Keratinocyte (primary cell): Measurements from ENCODE around the gene CNPY2. TPM values are rescaled to one million over a fixed set of nuclear protein-coding genes. Genes with fewer than 3 reads are reported as not detected.

Experiments
- DNase-seq: peaks from one replicate; pipeline ENCODE4 v3.0.0-alpha.2; 2011; ENCODE audit warnings: low read depth, missing footprints, low spot score
- FAIRE-seq: peaks from 2 replicates; lab custom pipeline; 2011; peaks lifted over from hg19 to GRCh38; lab: Jason Lieb, UNC
- H2AFZ ChIP-seq: 2 replicates; pipeline ENCODE4 v1.6.0; 2012; ENCODE audit warnings: low read length, control low read depth, inconsistent platforms; ENCODE audit not compliant: control insufficient read depth
- H3K27ac ChIP-seq: 2 replicates; pipeline ENCODE4 v1.5.1; 2011; ENCODE audit warnings: low read length; ENCODE audit not compliant: control insufficient read depth, insufficient read depth
- H3K27me3 ChIP-seq: 3 replicates; pipeline ENCODE4 v1.6.0; 2011; ENCODE audit warnings: low read length; ENCODE audit not compliant: control insufficient read depth, insufficient read depth; ENCODE audit errors: extremely low read depth
- H3K36me3 ChIP-seq, 2 experiments: 2 replicates in 1 of 2; 3 replicates in 1 of 2; pipeline ENCODE4 v1.5.1; 2011; ENCODE audit warnings: low read length in 2 of 2, mild to moderate bottlenecking in 1 of 2; ENCODE audit not compliant: control insufficient read depth in 2 of 2, insufficient read depth in 2 of 2; ENCODE audit errors: extremely low read depth in 1 of 2
- H3K4me1 ChIP-seq: 3 replicates; pipeline ENCODE4 v1.5.1; 2011; ENCODE audit warnings: low read length; ENCODE audit not compliant: control insufficient read depth, insufficient read depth; ENCODE audit errors: extremely low read depth
- H3K4me2 ChIP-seq: 3 replicates; pipeline ENCODE4 v1.6.0; 2011; ENCODE audit warnings: low read depth, low read length; ENCODE audit not compliant: control insufficient read depth, insufficient read depth; ENCODE audit errors: extremely low read depth
- H3K4me3 ChIP-seq, 3 experiments: fragments of 200-600 bp in 1 of 3; sonication (generic) in 1 of 3; 2 replicates in 2 of 3; 3 replicates in 1 of 3; pipeline ENCODE4 v1.5.1; 2011 to 2016; ENCODE audit warnings: low read length in 3 of 3, mild to moderate bottlenecking in 3 of 3, control low read depth in 2 of 3, inconsistent platforms in 1 of 3, low read depth in 1 of 3, mixed read lengths in 1 of 3, mixed run types in 1 of 3, moderate library complexity in 1 of 3; ENCODE audit not compliant: control insufficient read depth in 2 of 3, insufficient read depth in 2 of 3; ENCODE audit errors: extremely low read depth in 1 of 3
- H3K79me2 ChIP-seq: 2 replicates; pipeline ENCODE4 v1.6.0; 2012; ENCODE audit warnings: low read length; ENCODE audit not compliant: control insufficient read depth, insufficient read depth
- H3K9ac ChIP-seq: 3 replicates; pipeline ENCODE4 v1.6.0; 2011; ENCODE audit warnings: low read length; ENCODE audit not compliant: control insufficient read depth, insufficient read depth; ENCODE audit errors: extremely low read depth
- H3K9me1 ChIP-seq: 3 replicates; pipeline ENCODE4 v1.6.0; 2011; ENCODE audit warnings: low read length; ENCODE audit not compliant: control insufficient read depth, insufficient read depth; ENCODE audit errors: extremely low read depth
- H3K9me3 ChIP-seq: 2 replicates; pipeline ENCODE4 v1.5.1; 2012; ENCODE audit warnings: low read depth, low read length; ENCODE audit not compliant: control insufficient read depth
- H4K20me1 ChIP-seq: 3 replicates; pipeline ENCODE4 v1.6.0; 2011; ENCODE audit warnings: low read length; ENCODE audit not compliant: control insufficient read depth, insufficient read depth; ENCODE audit errors: extremely low read depth
- EZH2 ChIP-seq: IDR thresholded peaks from one replicate; pipeline ENCODE4 v1.6.1; 2012; ENCODE audit warnings: inconsistent platforms, mild to moderate bottlenecking, low read length, moderate library complexity
- dilution Hi-C: fragments of 300-500 bp; cut with MboI; formaldehyde crosslinking; loops from one replicate; pipeline ENCODE4 v1.7.0; 2020; ENCODE audit warnings: low sequenced_read_pairs; ENCODE audit not compliant: extremely low pct_ligation_motif_present
- polyA plus RNA-seq, 5 experiments: library from polyadenylated mRNA; depleted of rRNA in 3 of 5; stranded (reverse) in 3 of 5; stranded (forward) in 1 of 5; unstranded in 1 of 5; fragments of >200 nt; gene quantifications; 1 replicate in 1 of 5; 2 replicates in 3 of 5; 3 replicates in 1 of 5; pipeline versions ENCODE4 v1.2.1 to v1.2.3, GENCODE V29; 2011 to 2012; ENCODE audit warnings: missing spikeins in 2 of 5, low read depth in 1 of 5, low replicate concordance in 1 of 5
- TF ChIP-seq, protein P1 (sequence below), 3 experiments: IDR thresholded peaks in 1 of 3; conservative IDR thresholded peaks in 1 of 3; optimal IDR thresholded peaks in 1 of 3; 2 replicates in 2 of 3; 3 replicates in 1 of 3; pipeline versions ENCODE3 to v1.5.1; 2011; ENCODE audit warnings: low read length in 3 of 3, mild to moderate bottlenecking in 3 of 3, moderate library complexity in 2 of 3, control low read depth in 1 of 3, inconsistent platforms in 1 of 3; ENCODE audit not compliant: insufficient read depth in 2 of 3; ENCODE audit errors: extremely low read depth in 1 of 3

Gene CNPY2
- polyA plus RNA-seq, 1 donor (not counting 4 experiments of a cell fraction or from before 2014, with no cell fraction given), result 162 TPM

DNA sequence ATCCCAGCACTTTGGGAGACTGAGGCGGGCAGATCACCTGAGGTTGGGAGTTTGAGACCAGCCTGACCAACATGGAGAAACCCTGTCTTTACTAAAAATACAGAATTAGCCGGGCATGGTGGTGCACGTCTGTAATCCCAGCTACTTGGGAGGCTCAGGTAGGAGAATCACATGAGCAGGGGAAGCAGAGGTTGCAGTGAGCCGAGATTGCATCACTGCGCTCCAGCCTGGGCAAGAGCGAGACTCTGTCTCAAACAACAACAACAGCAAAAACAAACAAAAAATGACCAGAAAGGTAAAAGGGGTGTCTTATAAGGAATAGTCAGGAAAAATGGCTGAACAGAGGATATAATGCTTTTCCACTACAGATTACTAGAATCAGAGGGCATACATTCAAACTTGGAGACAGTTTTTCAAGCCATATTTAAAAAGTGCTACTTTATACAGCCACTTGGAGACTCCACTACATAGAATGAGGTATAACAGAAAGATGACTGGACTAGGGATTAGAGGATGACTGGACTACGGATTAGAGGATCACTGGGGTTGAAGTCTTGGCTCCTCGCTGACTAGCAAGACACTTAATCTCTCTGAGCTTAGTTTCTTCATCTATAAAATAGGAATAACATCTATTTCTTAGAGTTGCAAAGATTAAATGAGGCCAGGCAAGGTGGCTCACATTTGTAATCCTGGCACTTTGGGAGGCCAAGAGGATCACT, 10.8 kb downstream of the CNPY2 start:
- Histone ChIP-seq H4K20me1 (no peaks in the 10 kb centered on the region), H2AFZ (no peak overlapping the region), H3K27me3 (no peaks in the 10 kb centered on the region), H3K9ac (no peak overlapping the region), H3K27ac (no peak overlapping the region), H3K36me3 (peaks cover 12 to 16% of the 10 kb centered on the region in 2 experiments), H3K4me2 (no peak overlapping the region), H3K9me3 (no peaks in the 10 kb centered on the region), H3K79me2 (no peaks in the 10 kb centered on the region), H3K4me3 (no peak overlapping the region), H3K9me1 (no peaks in the 10 kb centered on the region), H3K4me1 (peaks cover 11% of the 10 kb centered on the region)
- dilution Hi-C loops, result no loop called here
- no peak for FAIRE-seq
- no peak for DNase-seq
- TF ChIP-seq, protein P1, sequence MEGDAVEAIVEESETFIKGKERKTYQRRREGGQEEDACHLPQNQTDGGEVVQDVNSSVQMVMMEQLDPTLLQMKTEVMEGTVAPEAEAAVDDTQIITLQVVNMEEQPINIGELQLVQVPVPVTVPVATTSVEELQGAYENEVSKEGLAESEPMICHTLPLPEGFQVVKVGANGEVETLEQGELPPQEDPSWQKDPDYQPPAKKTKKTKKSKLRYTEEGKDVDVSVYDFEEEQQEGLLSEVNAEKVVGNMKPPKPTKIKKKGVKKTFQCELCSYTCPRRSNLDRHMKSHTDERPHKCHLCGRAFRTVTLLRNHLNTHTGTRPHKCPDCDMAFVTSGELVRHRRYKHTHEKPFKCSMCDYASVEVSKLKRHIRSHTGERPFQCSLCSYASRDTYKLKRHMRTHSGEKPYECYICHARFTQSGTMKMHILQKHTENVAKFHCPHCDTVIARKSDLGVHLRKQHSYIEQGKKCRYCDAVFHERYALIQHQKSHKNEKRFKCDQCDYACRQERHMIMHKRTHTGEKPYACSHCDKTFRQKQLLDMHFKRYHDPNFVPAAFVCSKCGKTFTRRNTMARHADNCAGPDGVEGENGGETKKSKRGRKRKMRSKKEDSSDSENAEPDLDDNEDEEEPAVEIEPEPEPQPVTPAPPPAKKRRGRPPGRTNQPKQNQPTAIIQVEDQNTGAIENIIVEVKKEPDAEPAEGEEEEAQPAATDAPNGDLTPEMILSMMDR (optimal IDR thresholded peaks at IDR 0.05 in 1 of 3, IDR thresholded peaks at IDR 0.05 in 1 of 3, conservative IDR thresholded peaks at IDR 0.05 in 1 of 3; ENCODE audit: extremely low read depth in 1 of 3, insufficient read depth in 2 of 3, low read length in 3 of 3), result no peak
- no peak for TF ChIP-seq EZH2

DNA sequence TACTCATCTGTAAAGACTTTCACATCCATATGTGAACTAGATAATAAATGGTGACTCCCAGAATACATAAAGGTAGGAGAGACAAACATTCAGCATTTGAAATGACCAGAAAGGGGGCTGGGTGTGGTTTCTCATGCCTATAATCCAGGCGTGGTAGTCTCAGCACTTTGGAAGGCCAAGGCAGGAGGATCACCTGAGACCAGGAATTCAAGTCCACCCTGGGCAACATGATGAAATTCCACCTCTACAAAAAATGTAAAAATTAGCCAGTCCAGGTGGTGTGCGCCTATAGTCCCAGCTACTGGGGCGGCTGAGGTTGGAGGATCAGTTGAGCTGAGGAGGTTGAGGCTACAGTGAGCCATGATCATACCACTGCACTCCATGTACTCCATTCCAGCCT, 11.5 kb downstream of the CNPY2 start:
- Histone ChIP-seq H3K36me3 (peaks cover 8 to 13% of the 10 kb centered on the region in 2 experiments), H3K27me3 (no peaks in the 10 kb centered on the region)
- FAIRE-seq, result no peak

More for the DNA sequence above, 11.5 kb downstream of the CNPY2 start:
- Histone ChIP-seq H3K9me3 (no peaks in the 10 kb centered on the region), H3K79me2 (peaks cover 5% of the 10 kb centered on the region), H3K4me2 (no peak overlapping the region), H2AFZ (no peak overlapping the region), H3K9ac (no peak overlapping the region), H3K4me1 (peaks cover 12% of the 10 kb centered on the region), H3K27ac (no peak overlapping the region), H3K9me1 (no peaks in the 10 kb centered on the region), H3K4me3 (no peak overlapping the region), H4K20me1 (no peaks in the 10 kb centered on the region)
- no peak for DNase-seq
- dilution Hi-C loops, result no loop called here
- no peak for TF ChIP-seq EZH2
- TF ChIP-seq, protein P1 (optimal IDR thresholded peaks at IDR 0.05 in 1 of 3, IDR thresholded peaks at IDR 0.05 in 1 of 3, conservative IDR thresholded peaks at IDR 0.05 in 1 of 3; ENCODE audit: extremely low read depth in 1 of 3, insufficient read depth in 2 of 3, low read length in 3 of 3), result no peak
